ENCODE results near the gene VWA2. TPM values are rescaled to one million over a fixed set of nuclear protein-coding genes. Genes with fewer than 3 reads are reported as not detected.
A peak's percentile ranks its signal among the peaks of the same experiment; 100 is the strongest.

The VWA2 gene
- total RNA-seq, 4 donors from 2014 or later, result under 0.01 to 0.52 (median 0.17) TPM

DNA sequence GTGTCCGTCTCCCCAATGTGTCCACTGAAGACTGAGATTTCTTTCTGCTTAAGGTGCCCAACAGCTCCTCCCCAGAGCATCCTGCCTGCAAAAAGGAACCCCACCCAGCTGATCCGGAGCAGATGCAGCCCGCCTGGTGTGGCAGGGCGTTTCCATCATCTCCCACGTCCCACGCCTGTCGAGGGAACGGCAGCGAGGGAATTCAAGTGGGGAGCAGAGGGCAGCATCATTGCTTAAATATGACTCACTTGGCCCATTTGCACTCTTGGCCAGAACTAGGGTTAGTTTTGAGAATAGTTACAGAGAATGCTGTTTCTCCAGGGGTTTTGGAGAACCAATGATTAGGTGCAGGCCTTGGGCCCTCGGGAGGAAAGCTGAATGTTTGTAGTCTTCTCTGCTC, 20.8 kb downstream of the VWA2 start:
- no peak for DNase-seq (ENCODE audit: extremely low spot score)
- peak overlapping the region in 3 of 4 donors; percentile 22 to 25 (median 24) for H3K27ac ChIP-seq (replicated peaks in 1 of 4)
- WGBS, result 58% methylated on average over 10 of the region's 10 CpGs
- TF ChIP-seq, protein P1, sequence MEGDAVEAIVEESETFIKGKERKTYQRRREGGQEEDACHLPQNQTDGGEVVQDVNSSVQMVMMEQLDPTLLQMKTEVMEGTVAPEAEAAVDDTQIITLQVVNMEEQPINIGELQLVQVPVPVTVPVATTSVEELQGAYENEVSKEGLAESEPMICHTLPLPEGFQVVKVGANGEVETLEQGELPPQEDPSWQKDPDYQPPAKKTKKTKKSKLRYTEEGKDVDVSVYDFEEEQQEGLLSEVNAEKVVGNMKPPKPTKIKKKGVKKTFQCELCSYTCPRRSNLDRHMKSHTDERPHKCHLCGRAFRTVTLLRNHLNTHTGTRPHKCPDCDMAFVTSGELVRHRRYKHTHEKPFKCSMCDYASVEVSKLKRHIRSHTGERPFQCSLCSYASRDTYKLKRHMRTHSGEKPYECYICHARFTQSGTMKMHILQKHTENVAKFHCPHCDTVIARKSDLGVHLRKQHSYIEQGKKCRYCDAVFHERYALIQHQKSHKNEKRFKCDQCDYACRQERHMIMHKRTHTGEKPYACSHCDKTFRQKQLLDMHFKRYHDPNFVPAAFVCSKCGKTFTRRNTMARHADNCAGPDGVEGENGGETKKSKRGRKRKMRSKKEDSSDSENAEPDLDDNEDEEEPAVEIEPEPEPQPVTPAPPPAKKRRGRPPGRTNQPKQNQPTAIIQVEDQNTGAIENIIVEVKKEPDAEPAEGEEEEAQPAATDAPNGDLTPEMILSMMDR (IDR thresholded peaks at IDR 0.05), result no peak
- TF ChIP-seq POLR2A (IDR thresholded peaks at IDR 0.05; ENCODE audit: low read depth), result no peak
- peak; percentile 26 to 56 for TF ChIP-seq POLR2AphosphoS5 (IDR thresholded peaks at IDR 0.05)
- H3K4me3 ChIP-seq, result no peak overlapping the region
- H3K27me3 ChIP-seq, result no peaks in the 10 kb centered on the region
- no peaks in the 10 kb centered on the region for H3K9me3 ChIP-seq
- intact Hi-C loops (cut with DNase I), result no loop called here
- H3K36me3 ChIP-seq, result no peaks in the 10 kb centered on the region
- peaks cover 3 to 19% (median 12%) of the 10 kb centered on the region in 4 donors for H3K4me1 ChIP-seq

DNA sequence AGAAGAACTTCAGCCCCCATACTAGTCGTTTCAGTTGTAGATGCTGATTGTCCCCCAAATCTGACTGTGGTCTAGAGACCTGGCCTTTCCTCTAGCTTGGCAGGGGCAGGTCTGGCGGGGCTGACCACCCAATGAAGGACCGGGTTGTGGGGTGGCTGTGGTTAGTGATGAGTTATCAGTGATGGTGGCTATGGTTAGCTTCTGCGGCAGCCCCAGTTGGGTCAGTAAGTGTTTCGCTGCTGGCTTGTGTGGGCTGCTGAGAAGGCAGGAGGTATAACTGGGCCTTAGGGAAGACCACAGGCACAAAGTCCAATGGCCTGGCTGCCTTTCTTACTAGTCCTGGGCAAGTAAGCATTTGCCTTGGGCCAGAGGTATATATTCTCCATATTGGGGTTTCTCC, 21.3 kb downstream of the VWA2 start:
- TF ChIP-seq, protein P1 (IDR thresholded peaks at IDR 0.05), result no peak
- no peak for TF ChIP-seq POLR2A (IDR thresholded peaks at IDR 0.05; ENCODE audit: low read depth)
- no peak for TF ChIP-seq POLR2AphosphoS5 (IDR thresholded peaks at IDR 0.05)
- no peak for TF ChIP-seq EP300 (IDR thresholded peaks at IDR 0.05)
- DNase-seq (ENCODE audit: extremely low spot score), result no peak
- intact Hi-C loops (cut with DNase I), result no loop called here
- Histone ChIP-seq H3K4me3 (no peak overlapping the region), H3K27ac (replicated peaks in 1 of 4) (peak overlapping the region; percentile 22 to 57 (median 24)), H3K9me3 (no peaks in the 10 kb centered on the region), H3K36me3 (no peaks in the 10 kb centered on the region), H3K27me3 (no peaks in the 10 kb centered on the region), H3K4me1 (peaks cover 3 to 24% (median 17%) of the 10 kb centered on the region in 4 donors)
- WGBS, result 95% methylated on average over 3 of the region's 5 CpGs

DNA sequence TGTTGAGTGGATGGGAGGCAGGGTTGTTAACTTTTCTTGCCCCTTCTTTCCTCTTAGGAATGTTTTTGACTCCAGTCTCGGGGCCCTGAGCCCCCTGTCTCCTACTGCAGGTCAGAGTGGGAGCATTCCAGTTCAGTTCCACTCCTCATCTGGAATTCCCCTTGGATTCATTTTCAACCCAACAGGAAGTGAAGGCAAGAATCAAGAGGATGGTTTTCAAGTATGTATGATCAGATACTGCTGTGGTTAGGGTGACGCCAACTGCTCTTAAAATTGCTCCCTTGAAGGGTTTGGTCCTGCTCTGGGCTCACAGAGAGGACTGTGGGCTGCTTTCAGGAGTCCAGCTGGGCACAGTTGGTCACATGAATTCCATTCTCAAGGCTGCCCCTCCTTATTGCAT, 22.0 kb downstream of the VWA2 start:
- no peaks in the 10 kb centered on the region for H3K9me3 ChIP-seq
- TF ChIP-seq, protein P1 (IDR thresholded peaks at IDR 0.05), result no peak
- no peak for TF ChIP-seq POLR2AphosphoS5 (IDR thresholded peaks at IDR 0.05)
- TF ChIP-seq EP300 (IDR thresholded peaks at IDR 0.05), result no peak
- no peak for TF ChIP-seq POLR2A (IDR thresholded peaks at IDR 0.05; ENCODE audit: low read depth)
- 84% methylated on average over 2 of the region's 2 CpGs for WGBS

DNA sequence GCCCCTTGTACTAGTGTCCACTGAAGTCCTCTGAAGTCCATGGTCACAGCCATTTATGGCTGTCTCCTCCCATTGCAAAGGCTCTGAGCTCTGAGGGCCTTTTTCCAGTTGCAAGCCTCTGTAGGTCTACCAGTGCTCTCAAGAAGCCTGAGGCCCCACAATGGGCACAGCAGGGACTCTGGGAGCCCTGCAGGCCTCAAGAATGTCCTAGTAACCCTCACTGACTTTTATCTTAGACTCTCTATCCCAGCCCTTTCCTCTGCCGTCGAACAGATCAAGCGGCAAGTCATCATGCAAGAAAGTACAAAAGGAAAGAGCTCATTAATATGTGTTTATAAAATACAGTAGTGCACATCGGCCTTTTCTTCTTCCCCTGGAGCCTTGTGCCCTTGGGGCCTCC, 23.4 kb downstream of the VWA2 start:
- Histone ChIP-seq H3K9me3 (no peaks in the 10 kb centered on the region), H3K27me3 (no peaks in the 10 kb centered on the region), H3K36me3 (no peaks in the 10 kb centered on the region), H3K4me1 (peaks cover 14 to 41% (median 27%) of the 10 kb centered on the region in 4 donors), H3K27ac (replicated peaks in 1 of 4) (no peak overlapping the region), H3K4me3 (no peak overlapping the region)
- no peak for DNase-seq (ENCODE audit: extremely low spot score)
- 74% methylated on average over 4 of the region's 4 CpGs for WGBS
- intact Hi-C loops (cut with DNase I), result no loop called here
- no peak for TF ChIP-seq EP300 (IDR thresholded peaks at IDR 0.05)
- TF ChIP-seq POLR2A (IDR thresholded peaks at IDR 0.05; ENCODE audit: low read depth), result no peak
- TF ChIP-seq, protein P1 (IDR thresholded peaks at IDR 0.05), result no peak
- no peak for TF ChIP-seq POLR2AphosphoS5 (IDR thresholded peaks at IDR 0.05)

More for the DNA sequence above, 22.0 kb downstream of the VWA2 start:
- H3K4me3 ChIP-seq, result no peak overlapping the region
- H3K36me3 ChIP-seq, result no peaks in the 10 kb centered on the region
- peak overlapping the region in 2 of 4 donors; percentile 8 to 57 for H3K27ac ChIP-seq (replicated peaks in 1 of 4)
- H3K27me3 ChIP-seq, result no peaks in the 10 kb centered on the region
- intact Hi-C loops (cut with DNase I), result no loop called here
- DNase-seq (ENCODE audit: extremely low spot score), result no peak
- H3K4me1 ChIP-seq, result peaks cover 6 to 31% (median 23%) of the 10 kb centered on the region in 4 donors
